GM12878 (cell line): ENCODE results near the gene HCK. TPM values are rescaled to one million over a fixed set of nuclear protein-coding genes. Genes with fewer than 3 reads are reported as not detected.

Experiments
- ATAC-seq: fragments of 200-7000 bp; cut with Tn5 transposase; 3 replicates; pipeline ENCODE4 v1.9.1; 2020; ENCODE audit warnings: mild to moderate bottlenecking, moderate library complexity
- BruUV-seq: library from RNA; stranded (reverse); fragments of 400-500 nt; replicated peaks from 2 replicates; lab custom pipeline; 2021; lab: Mats Ljungman, UMichigan
- CTCF ChIA-PET: fragments of 300-600 bp; sonication (Branson Sonifier 250); formaldehyde crosslinking; extraction: SDS; loops from one replicate; lab custom pipeline; 2021; ENCODE audit warnings: inconsistent platforms; lab: Yijun Ruan, JAX
- POLR2A ChIA-PET: fragments of 350-600 bp; formaldehyde crosslinking; extraction: SDS; loops from one replicate; lab custom pipeline; 2021; ENCODE audit warnings: inconsistent platforms; lab: Charles Lee
- RAD21 ChIA-PET: fragments of 300-600 bp; sonication (Branson Sonifier 250); formaldehyde crosslinking; loops from one replicate; lab custom pipeline; 2023; ENCODE audit warnings: antibody characterized with exemption; ENCODE audit not compliant: unreplicated experiment; lab: Charles Lee
- SMC1A ChIA-PET: fragments of 300-600 bp; sonication (Branson Sonifier 250); formaldehyde crosslinking; loops from one replicate; lab custom pipeline; 2023; ENCODE audit not compliant: unreplicated experiment, uncharacterized antibody; lab: Charles Lee
- DNase-seq: peaks from one replicate; pipeline ENCODE4 v3.0.0-alpha.2; 2011; ENCODE audit warnings: low read depth, low spot score
- FAIRE-seq: peaks from 3 replicates; lab custom pipeline; 2011; peaks lifted over from hg19 to GRCh38; lab: Jason Lieb, UNC
- H2AFZ ChIP-seq: 2 replicates; pipeline ENCODE4 v1.6.0; 2011; ENCODE audit warnings: low read depth, low read length, control low read depth; ENCODE audit not compliant: control insufficient read depth
- H3K27ac ChIP-seq: 2 replicates; pipeline ENCODE4 v1.5.1; 2011; ENCODE audit warnings: control low read depth; ENCODE audit not compliant: control insufficient read depth, insufficient read depth
- H3K27me3 ChIP-seq, 2 experiments: replicated peaks in 1 of 2; 2 replicates each; pipeline versions ENCODE4 v1.6.0 to v1.6.1; 2011; ENCODE audit warnings: low read length in 1 of 2; ENCODE audit not compliant: control insufficient read depth in 2 of 2, insufficient read depth in 2 of 2
- H3K36me3 ChIP-seq, 2 experiments: 2 replicates each; pipeline ENCODE4 v1.5.1; 2011; ENCODE audit warnings: low read length in 1 of 2; ENCODE audit not compliant: control insufficient read depth in 2 of 2, insufficient read depth in 2 of 2
- H3K4me1 ChIP-seq: 2 replicates; pipeline ENCODE4 v1.6.1; 2011; ENCODE audit warnings: mild to moderate bottlenecking, low read length, moderate library complexity, mixed read lengths; ENCODE audit not compliant: control insufficient read depth, insufficient read depth
- H3K4me2 ChIP-seq: 2 replicates; pipeline ENCODE4 v1.6.0; 2011; ENCODE audit warnings: control low read depth; ENCODE audit not compliant: control insufficient read depth, insufficient read depth
- H3K4me3 ChIP-seq: fragments of 200-600 bp; sonication (generic); 2 replicates; pipeline ENCODE4 v1.5.1; 2016
- H3K79me2 ChIP-seq: 2 replicates; pipeline ENCODE4 v1.6.0; 2011; ENCODE audit warnings: low read length; ENCODE audit not compliant: control insufficient read depth, insufficient read depth
- H3K9ac ChIP-seq: 2 replicates; pipeline ENCODE4 v1.8.0; 2011; ENCODE audit warnings: low read length, control low read depth, mixed read lengths; ENCODE audit not compliant: control insufficient read depth, insufficient read depth
- H3K9me3 ChIP-seq: replicated peaks from 3 replicates; pipeline ENCODE4 v1.5.1; 2011; ENCODE audit warnings: mild to moderate bottlenecking, low read length; ENCODE audit not compliant: control insufficient read depth, insufficient read depth
- H4K20me1 ChIP-seq: 2 replicates; pipeline ENCODE4 v1.6.0; 2011; ENCODE audit not compliant: control insufficient read depth, insufficient read depth
- CHD2 ChIP-seq: IDR thresholded peaks from 2 replicates; pipeline ENCODE4 v1.6.1; 2011; ENCODE audit warnings: low read depth, low read length, improper control_type of control experiment, borderline replicate concordance
- KAT2A ChIP-seq: conservative IDR thresholded peaks from 2 replicates; pipeline ENCODE4 v1.6.1; 2011; ENCODE audit warnings: low read depth, low read length; ENCODE audit not compliant: control insufficient read depth
- KDM1A ChIP-seq: fragments of 200-600 bp; sonication (generic); IDR thresholded peaks from 2 replicates; pipeline ENCODE4 v1.6.1; 2016; ENCODE audit warnings: borderline replicate concordance
- MTA2 ChIP-seq: fragments of 450-650 bp; IDR thresholded peaks from 2 replicates; pipeline ENCODE4 v1.6.1; 2016; ENCODE audit warnings: low read depth, mild to moderate bottlenecking, moderate library complexity
- NFXL1 ChIP-seq: fragments of 450-650 bp; IDR thresholded peaks from 2 replicates; pipeline ENCODE4 v1.6.1; 2017; ENCODE audit warnings: antibody characterized with exemption, mild to moderate bottlenecking, borderline replicate concordance
- RELA ChIP-seq: fragments of 450-650 bp; IDR thresholded peaks from 2 replicates; pipeline ENCODE4 v1.8.0; 2014; ENCODE audit warnings: borderline replicate concordance; ENCODE audit not compliant: partially characterized antibody
- SP1 ChIP-seq: IDR thresholded peaks from one replicate; pipeline ENCODE4 v1.6.1; 2011; ENCODE audit warnings: low read depth, low read length
- WGBS: methylation state at CpG from one replicate; pipeline ENCODE4 v1.1.6; 2016; ENCODE audit warnings: low lambda C conversion rate; ENCODE audit not compliant: insufficient replicate concordance, insufficient coverage; ENCODE audit errors: missing lambda C conversion rate; 5-methylcytosine and 5-hydroxymethylcytosine counted together
- in situ Hi-C: fragments of 300-500 bp; cut with MboI; formaldehyde crosslinking; loops from 9 replicates; pipeline ENCODE4 v1.14.3; 2018; ENCODE audit warnings: mixed read lengths
- intact Hi-C: fragments of 100-400 bp; cut with micrococcal nuclease; formaldehyde crosslinking; loops from one replicate; pipeline ENCODE4 v1.14.2; 2022; ENCODE audit not compliant: unreplicated experiment
- polyA plus RNA-seq, 11 experiments: library from polyadenylated mRNA; depleted of rRNA in 4 of 11; unstranded in 6 of 11; stranded (reverse) in 5 of 11; fragments of >200 nt; fragmentation: Nextera tagmentation in 4 of 11; fragmentation: Illumina TruSeq in 1 of 11; extraction: Ambion mirVana in 4 of 11; extraction: Trizol in 1 of 11; gene quantifications; 1 replicate in 1 of 11; 2 replicates in 10 of 11; pipeline versions ENCODE4 v1.2.1 to v1.2.3, GENCODE V29; 2011 to 2016; ENCODE audit warnings: inconsistent platforms in 2 of 11, missing spikeins in 2 of 11, low read depth in 1 of 11
- total RNA-seq, 4 experiments: library from RNA; depleted of rRNA in 3 of 4; stranded (reverse); fragments of >200 nt in 3 of 4; fragmentation: Illumina TruSeq in 1 of 4; extraction: Trizol in 1 of 4; gene quantifications; 2 replicates each; pipeline versions ENCODE4 v1.2.1 to v1.2.3, GENCODE V29; 2013 to 2021
- TF ChIP-seq, protein P1 (sequence below): fragments of 450-650 bp; formaldehyde crosslinking; IDR thresholded peaks from 2 replicates; pipeline ENCODE4 v1.4.0; 2020; ENCODE audit warnings: mild to moderate bottlenecking, moderate library complexity
- TF ChIP-seq, protein P2 (sequence below): fragments of 450-650 bp; IDR thresholded peaks from 2 replicates; pipeline ENCODE4 v1.6.1; 2018; ENCODE audit warnings: mild to moderate bottlenecking, low read depth, moderate library complexity; ENCODE audit not compliant: partially characterized antibody

HCK gene
- total and polyA plus RNA-seq, 10 of the 15 experiments (the other 5 are each of a cell fraction or from before 2014, with no cell fraction given), result 1.3 to 30.3 (median 18.5) TPM

DNA sequence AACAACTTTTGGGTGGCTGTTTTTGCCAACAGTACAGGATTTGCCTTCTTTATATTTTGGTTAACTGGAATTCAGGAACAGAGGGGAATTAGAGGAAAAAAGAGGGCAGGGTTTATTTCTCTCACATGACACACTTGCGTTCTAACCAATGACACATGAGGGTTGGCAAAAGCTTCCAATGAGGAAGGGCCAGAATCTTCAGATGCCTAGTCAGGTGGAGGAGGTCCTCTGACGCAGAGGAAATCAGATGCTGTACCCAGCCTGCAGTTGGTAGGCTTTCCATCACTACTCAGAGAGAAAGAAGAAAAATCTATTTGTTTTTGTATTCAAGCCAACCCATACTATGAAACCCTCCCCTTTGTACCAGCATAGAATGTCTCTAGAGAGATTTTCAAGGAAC is 78.3 kb downstream of the HCK start:
- BruUV-seq, result no TSS peak
- no peaks in the 10 kb centered on the region for H3K27me3 ChIP-seq
- peaks cover 20% of the 10 kb centered on the region for H3K4me1 ChIP-seq
- TF ChIP-seq SP1 (no peak), CHD2 (no peak), NFXL1 (no peak), MTA2 (no peak), RELA (no peak), KDM1A (no peak), KAT2A (no peak)
- TF ChIP-seq, protein P1, sequence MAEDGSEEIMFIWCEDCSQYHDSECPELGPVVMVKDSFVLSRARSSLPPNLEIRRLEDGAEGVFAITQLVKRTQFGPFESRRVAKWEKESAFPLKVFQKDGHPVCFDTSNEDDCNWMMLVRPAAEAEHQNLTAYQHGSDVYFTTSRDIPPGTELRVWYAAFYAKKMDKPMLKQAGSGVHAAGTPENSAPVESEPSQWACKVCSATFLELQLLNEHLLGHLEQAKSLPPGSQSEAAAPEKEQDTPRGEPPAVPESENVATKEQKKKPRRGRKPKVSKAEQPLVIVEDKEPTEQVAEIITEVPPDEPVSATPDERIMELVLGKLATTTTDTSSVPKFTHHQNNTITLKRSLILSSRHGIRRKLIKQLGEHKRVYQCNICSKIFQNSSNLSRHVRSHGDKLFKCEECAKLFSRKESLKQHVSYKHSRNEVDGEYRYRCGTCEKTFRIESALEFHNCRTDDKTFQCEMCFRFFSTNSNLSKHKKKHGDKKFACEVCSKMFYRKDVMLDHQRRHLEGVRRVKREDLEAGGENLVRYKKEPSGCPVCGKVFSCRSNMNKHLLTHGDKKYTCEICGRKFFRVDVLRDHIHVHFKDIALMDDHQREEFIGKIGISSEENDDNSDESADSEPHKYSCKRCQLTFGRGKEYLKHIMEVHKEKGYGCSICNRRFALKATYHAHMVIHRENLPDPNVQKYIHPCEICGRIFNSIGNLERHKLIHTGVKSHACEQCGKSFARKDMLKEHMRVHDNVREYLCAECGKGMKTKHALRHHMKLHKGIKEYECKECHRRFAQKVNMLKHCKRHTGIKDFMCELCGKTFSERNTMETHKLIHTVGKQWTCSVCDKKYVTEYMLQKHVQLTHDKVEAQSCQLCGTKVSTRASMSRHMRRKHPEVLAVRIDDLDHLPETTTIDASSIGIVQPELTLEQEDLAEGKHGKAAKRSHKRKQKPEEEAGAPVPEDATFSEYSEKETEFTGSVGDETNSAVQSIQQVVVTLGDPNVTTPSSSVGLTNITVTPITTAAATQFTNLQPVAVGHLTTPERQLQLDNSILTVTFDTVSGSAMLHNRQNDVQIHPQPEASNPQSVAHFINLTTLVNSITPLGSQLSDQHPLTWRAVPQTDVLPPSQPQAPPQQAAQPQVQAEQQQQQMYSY (CRISPR knock-in tag), result no peak
- TF ChIP-seq, protein P2, sequence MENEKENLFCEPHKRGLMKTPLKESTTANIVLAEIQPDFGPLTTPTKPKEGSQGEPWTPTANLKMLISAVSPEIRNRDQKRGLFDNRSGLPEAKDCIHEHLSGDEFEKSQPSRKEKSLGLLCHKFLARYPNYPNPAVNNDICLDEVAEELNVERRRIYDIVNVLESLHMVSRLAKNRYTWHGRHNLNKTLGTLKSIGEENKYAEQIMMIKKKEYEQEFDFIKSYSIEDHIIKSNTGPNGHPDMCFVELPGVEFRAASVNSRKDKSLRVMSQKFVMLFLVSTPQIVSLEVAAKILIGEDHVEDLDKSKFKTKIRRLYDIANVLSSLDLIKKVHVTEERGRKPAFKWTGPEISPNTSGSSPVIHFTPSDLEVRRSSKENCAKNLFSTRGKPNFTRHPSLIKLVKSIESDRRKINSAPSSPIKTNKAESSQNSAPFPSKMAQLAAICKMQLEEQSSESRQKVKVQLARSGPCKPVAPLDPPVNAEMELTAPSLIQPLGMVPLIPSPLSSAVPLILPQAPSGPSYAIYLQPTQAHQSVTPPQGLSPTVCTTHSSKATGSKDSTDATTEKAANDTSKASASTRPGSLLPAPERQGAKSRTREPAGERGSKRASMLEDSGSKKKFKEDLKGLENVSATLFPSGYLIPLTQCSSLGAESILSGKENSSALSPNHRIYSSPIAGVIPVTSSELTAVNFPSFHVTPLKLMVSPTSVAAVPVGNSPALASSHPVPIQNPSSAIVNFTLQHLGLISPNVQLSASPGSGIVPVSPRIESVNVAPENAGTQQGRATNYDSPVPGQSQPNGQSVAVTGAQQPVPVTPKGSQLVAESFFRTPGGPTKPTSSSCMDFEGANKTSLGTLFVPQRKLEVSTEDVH, result no peak
- intact Hi-C loops, result no loop called here
- H3K27ac ChIP-seq, result no peak overlapping the region
- POLR2A ChIA-PET, result no interaction called here
- H3K79me2 ChIP-seq, result peaks cover 29% of the 10 kb centered on the region
- CTCF ChIA-PET, result interaction anchor here (0.9 to 1.4 kb wide), 3 partner anchors 11 to 95 kb away, joined by 3 to 4 read pairs (median 3); no protein-coding TSS in a partner anchor
- 97% methylated on average over 2 of the region's 2 CpGs for WGBS
- in situ Hi-C loops, result no loop called here
- no peak overlapping the region for H3K9ac ChIP-seq
- H3K4me2 ChIP-seq, result no peak overlapping the region
- H4K20me1 ChIP-seq, result no peaks in the 10 kb centered on the region; the same call in 1 of the 2 replicates
- peaks cover 2 to 10% of the 10 kb centered on the region in 2 experiments; a peak in 3 of 4 replicates for H3K36me3 ChIP-seq
- SMC1A ChIA-PET, result interaction anchor here (1.1 kb wide), 1 partner anchor 14 kb away, joined by 5 read pairs; no protein-coding TSS in a partner anchor
- no peak overlapping the region for H3K4me3 ChIP-seq
- H2AFZ ChIP-seq, result no peak overlapping the region
- ATAC-seq (no peak), FAIRE-seq (no peak), DNase-seq (no peak)
- H3K9me3 ChIP-seq, result no peaks in the 10 kb centered on the region
- RAD21 ChIA-PET, result no interaction called here
